Tibial nerve (tissue), 4 donors: Measurements from ENCODE around the gene C2. TPM values are rescaled to one million over a fixed set of nuclear protein-coding genes. Genes with fewer than 3 reads are reported as not detected.
"Not testable (repeated sequence)": the region's sequence is repeated elsewhere in the genome, so short reads cannot be mapped to it uniquely, and the experiment has no call there.

Experiments used
- DNase-seq, 2 donors: peaks; one replicate each; pipeline ENCODE4 v3.0.0-alpha.2; 2019; ENCODE audit warnings: low spot score in 2 of 2
- H3K27ac ChIP-seq, 4 donors: fragments of 200-600 bp; sonication (generic) in 3 of 4; one replicate each; pipeline ENCODE4 v1.5.1; 2017 to 2019; ENCODE audit warnings: mild to moderate bottlenecking in 1 of 4
- H3K27me3 ChIP-seq, 2 donors: fragments of 200-600 bp; sonication (generic) in 1 of 2; one replicate each; pipeline versions ENCODE4 v1.5.1 to v1.6.0; 2017 to 2019
- H3K36me3 ChIP-seq, 3 donors: fragments of 200-600 bp; sonication (generic); one replicate each; pipeline ENCODE4 v1.5.1; 2018 to 2019
- H3K4me1 ChIP-seq, 4 donors: fragments of 200-600 bp; sonication (generic) in 3 of 4; one replicate each; pipeline ENCODE4 v1.5.1; 2017 to 2019
- H3K4me3 ChIP-seq, 4 donors: fragments of 200-600 bp; sonication (generic) in 3 of 4; one replicate each; pipeline ENCODE4 v1.5.1; 2017 to 2019; ENCODE audit warnings: mild to moderate bottlenecking in 1 of 4, moderate library complexity in 1 of 4
- H3K9me3 ChIP-seq, 4 donors: fragments of 200-600 bp; sonication (generic) in 3 of 4; one replicate each; pipeline ENCODE4 v1.5.1; 2017 to 2019
- EP300 ChIP-seq, 2 donors: sonication (generic); formaldehyde crosslinking; IDR thresholded peaks; one replicate each; pipeline ENCODE4 v1.6.1; 2017; ENCODE audit warnings: antibody characterized with exemption in 2 of 2, mild to moderate bottlenecking in 1 of 2
- POLR2A ChIP-seq, 2 donors: fragments of 450-650 bp; IDR thresholded peaks; one replicate each; pipeline ENCODE4 v1.6.1; 2017; ENCODE audit warnings: antibody characterized with exemption in 2 of 2, mild to moderate bottlenecking in 2 of 2, moderate library complexity in 2 of 2
- WGBS, 2 donors: methylation state at CpG; one replicate each; pipeline ENCODE4 v1.1.5; 2018; 5-methylcytosine and 5-hydroxymethylcytosine counted together
- small RNA-seq: library from RNA; depleted of rRNA; stranded (forward); fragments of <200 nt; gene quantifications from one replicate; pipeline ENCODE3, GENCODE V24; 2016
- total RNA-seq, 4 donors: library from RNA; depleted of rRNA; stranded (reverse); fragments of >200 nt; gene quantifications; one replicate each; pipeline ENCODE4 v1.1.0, GENCODE V29; 2016
- TF ChIP-seq, protein P1 (sequence below), 5 experiments: fragments of 200-600 bp in 3 of 5; fragments of 450-650 bp in 2 of 5; sonication (generic) in 3 of 5; IDR thresholded peaks; one replicate each; pipeline ENCODE4 v1.5.1; 2016 to 2019; ENCODE audit warnings: antibody characterized with exemption in 5 of 5, mild to moderate bottlenecking in 3 of 5, moderate library complexity in 2 of 5

Gene C2
- total RNA-seq, 4 donors from 2014 or later = 4.6 to 17.4 (median 6.1) TPM

- 77 to 83% methylated on average over 3 of the region's 3 CpGs for WGBS, 2 donors
- TF ChIP-seq, protein P1, sequence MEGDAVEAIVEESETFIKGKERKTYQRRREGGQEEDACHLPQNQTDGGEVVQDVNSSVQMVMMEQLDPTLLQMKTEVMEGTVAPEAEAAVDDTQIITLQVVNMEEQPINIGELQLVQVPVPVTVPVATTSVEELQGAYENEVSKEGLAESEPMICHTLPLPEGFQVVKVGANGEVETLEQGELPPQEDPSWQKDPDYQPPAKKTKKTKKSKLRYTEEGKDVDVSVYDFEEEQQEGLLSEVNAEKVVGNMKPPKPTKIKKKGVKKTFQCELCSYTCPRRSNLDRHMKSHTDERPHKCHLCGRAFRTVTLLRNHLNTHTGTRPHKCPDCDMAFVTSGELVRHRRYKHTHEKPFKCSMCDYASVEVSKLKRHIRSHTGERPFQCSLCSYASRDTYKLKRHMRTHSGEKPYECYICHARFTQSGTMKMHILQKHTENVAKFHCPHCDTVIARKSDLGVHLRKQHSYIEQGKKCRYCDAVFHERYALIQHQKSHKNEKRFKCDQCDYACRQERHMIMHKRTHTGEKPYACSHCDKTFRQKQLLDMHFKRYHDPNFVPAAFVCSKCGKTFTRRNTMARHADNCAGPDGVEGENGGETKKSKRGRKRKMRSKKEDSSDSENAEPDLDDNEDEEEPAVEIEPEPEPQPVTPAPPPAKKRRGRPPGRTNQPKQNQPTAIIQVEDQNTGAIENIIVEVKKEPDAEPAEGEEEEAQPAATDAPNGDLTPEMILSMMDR (IDR thresholded peaks at IDR 0.05) = no peak
- TF ChIP-seq EP300 (IDR thresholded peaks at IDR 0.05) (no peak), POLR2A (IDR thresholded peaks at IDR 0.05) (no peak)
- peak overlapping the region in 2 of 4 donors; percentile 24 to 55 for H3K27ac ChIP-seq
- H3K4me1 ChIP-seq = peaks cover 0 to 8% (median 2%) of the 10 kb centered on the region in 4 donors
- DNase-seq = no peak
- H3K9me3 ChIP-seq = no peaks in the 10 kb centered on the region
- peaks cover 0 to 33% (median 0%) of the 10 kb centered on the region in 3 donors for H3K36me3 ChIP-seq
- H3K27me3 ChIP-seq = no peaks in the 10 kb centered on the region
- no peak overlapping the region for H3K4me3 ChIP-seq
These were observed 51.9 kb downstream of the C2 start for GRCh38 chr6:31979238-31979898.

DNA sequence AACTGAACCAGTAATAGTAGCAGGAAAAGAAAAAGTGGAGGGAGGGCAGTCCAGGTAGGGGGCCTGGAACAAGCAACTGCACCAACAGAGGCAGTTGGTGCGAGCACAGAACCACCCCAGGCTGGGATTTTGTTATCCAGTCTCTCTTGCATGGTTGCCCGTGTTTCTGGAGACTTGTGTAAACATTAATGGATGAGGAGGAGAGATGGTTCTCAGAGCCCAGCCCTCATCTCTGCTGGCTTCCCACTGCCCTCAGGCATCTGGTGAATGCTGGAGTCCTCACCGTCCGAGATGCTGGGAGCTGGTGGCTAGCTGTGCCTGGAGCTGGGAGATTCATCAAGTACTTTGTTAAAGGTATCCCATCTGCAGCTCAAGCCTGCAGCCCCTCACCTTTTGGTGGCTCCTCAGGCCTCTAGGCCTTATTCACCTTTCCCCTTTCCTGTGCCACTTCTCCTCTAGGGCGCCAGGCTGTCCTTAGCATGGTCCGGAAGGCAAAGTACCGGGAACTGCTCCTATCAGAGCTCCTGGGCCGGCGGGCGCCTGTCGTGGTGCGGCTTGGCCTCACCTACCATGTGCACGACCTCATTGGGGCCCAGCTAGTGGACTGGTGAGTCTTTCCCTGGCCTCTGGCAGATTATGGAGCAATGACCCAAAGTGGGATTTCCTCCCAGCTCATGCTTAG, 52.8 kb downstream of the C2 start:
- not testable (repeated sequence) for H3K4me3 ChIP-seq, DNase-seq, H3K9me3 ChIP-seq, H3K4me1 ChIP-seq, H3K27me3 ChIP-seq
- Histone ChIP-seq H3K36me3 (peaks cover 0 to 33% (median 0%) of the 10 kb centered on the region in 3 donors), H3K27ac (peak overlapping the region in 1 of 4 donors; percentile 24)
- WGBS, 2 donors = 88 to 90% methylated on average over 4 to 7 of the region's 13 CpGs

GRCh38 chr6:31980998-31981397, 53.5 kb downstream of the C2 start:
- WGBS, 2 donors = no CpG with 5 or more reads among the region's 5 CpGs
- not testable (repeated sequence) for H3K4me3 ChIP-seq, H3K9me3 ChIP-seq, DNase-seq, H3K27ac ChIP-seq, H3K27me3 ChIP-seq, H3K4me1 ChIP-seq
- peaks cover 0 to 29% (median 0%) of the 10 kb centered on the region in 3 donors for H3K36me3 ChIP-seq

DNA sequence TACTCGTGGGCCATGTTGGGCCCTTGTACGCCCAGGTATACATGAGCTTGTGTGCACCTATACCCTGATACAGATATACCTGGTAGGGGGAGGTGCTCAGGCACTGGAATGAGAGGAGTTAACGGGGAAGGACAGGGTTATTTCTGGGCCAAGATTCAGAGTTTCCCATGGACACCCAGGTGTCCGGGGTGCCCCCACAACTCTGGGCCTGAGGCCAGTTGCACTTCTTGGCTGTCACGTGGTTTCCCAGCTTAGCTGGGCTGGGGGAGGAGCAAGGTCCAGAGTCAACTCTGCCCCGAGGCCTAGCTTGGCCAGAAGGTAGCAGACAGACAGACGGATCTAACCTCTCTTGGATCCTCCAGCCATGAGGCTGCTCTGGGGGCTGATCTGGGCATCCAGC, 54.2 kb downstream of the C2 start, which contains the start of gene C4A:
TSS of gene C4A (plus strand) at position 314 of the 400 bp plus-strand sequence. CDS start at position 365, 51 bp downstream.
- H3K4me3 ChIP-seq, H3K4me1 ChIP-seq, DNase-seq, H3K27me3 ChIP-seq, H3K27ac ChIP-seq, H3K9me3 ChIP-seq: not testable (repeated sequence)
- peaks cover 0 to 22% (median 0%) of the 10 kb centered on the region in 3 donors for H3K36me3 ChIP-seq
- no CpG with 5 or more reads among the region's 7 CpGs for WGBS, 2 donors

DNA sequence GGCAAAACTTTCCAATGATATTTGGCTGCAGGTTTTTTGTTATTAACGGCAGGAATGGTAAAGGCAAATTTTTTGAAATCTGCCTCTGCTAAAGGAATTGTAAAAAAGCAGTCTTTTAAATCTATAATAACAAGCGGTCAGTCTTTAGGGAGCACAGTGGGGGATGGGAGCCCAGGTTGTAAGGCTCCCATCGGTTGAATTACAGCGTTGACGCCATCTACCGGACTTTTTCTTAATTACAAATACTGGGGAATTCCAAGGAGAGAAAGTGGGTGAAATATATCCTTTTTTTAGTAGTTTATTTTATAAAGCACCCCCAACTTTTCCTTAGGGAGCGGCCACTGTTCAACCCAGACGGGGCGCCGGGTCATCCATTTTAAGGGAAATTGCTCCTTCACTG, 61.8 kb downstream of the C2 start:
- not testable (repeated sequence) for H3K4me3 ChIP-seq, H3K36me3 ChIP-seq, H3K27ac ChIP-seq, H3K9me3 ChIP-seq, H3K4me1 ChIP-seq, DNase-seq, H3K27me3 ChIP-seq
- WGBS, 2 donors = no CpG with 5 or more reads among the region's 10 CpGs

GRCh38 chr6:31994421-31994820, 66.9 kb downstream of the C2 start:
- not testable (repeated sequence) for H3K4me3 ChIP-seq, H3K9me3 ChIP-seq, H3K27ac ChIP-seq, DNase-seq, H3K27me3 ChIP-seq, H3K4me1 ChIP-seq, H3K36me3 ChIP-seq
- no CpG with 5 or more reads among the region's 14 CpGs for WGBS, 2 donors

Small RNA genes lying within 50 kb of the gene (small RNA-seq; reads per million reads assigned to genes)
- gene AL645922.1 = not detected

Other genes with a start within 250 kb of the C2 start
- under 1 TPM in 1 of 4 donors, not detected in 3; 0.84 TPM for gene LY6G5C, start 246.7 kb upstream of the C2 start, total RNA-seq
- gene ABHD16A, start 224.4 kb upstream of the C2 start, total RNA-seq = 10 to 100 TPM; 37.1 to 62.1 (median 49.9) TPM
- not detected for gene LY6G6F, start 220.9 kb upstream of the C2 start, total RNA-seq
- gene LY6G6D, start 212.4 kb upstream of the C2 start, total RNA-seq = not detected
- gene LY6G6C, start 206.0 kb upstream of the C2 start, total RNA-seq = not detected
- gene MPIG6B, start 204.3 kb upstream of the C2 start, total RNA-seq = not detected
- 100 to 1,000 TPM; 134 to 193 (median 166) TPM for gene DDAH2, start 198.4 kb upstream of the C2 start, total RNA-seq
- gene CLIC1, start 191.2 kb upstream of the C2 start, total RNA-seq = 100 to 1,000 TPM; 216 to 341 (median 246) TPM
- gene MSH5, start 187.7 kb upstream of the C2 start, total RNA-seq = 10 to 100 TPM; 12.2 to 25.5 (median 18.4) TPM
- gene SAPCD1, start 165.1 kb upstream of the C2 start, total RNA-seq = 1 to 10 TPM in 3 of 4 donors, not detected in 1; 1.5 to 5.5 (median 4.8) TPM
- gene VWA7, start 150.4 kb upstream of the C2 start, total RNA-seq = under 1 TPM; 0.21 to 0.66 (median 0.35) TPM
- gene VARS1, start 132.0 kb upstream of the C2 start, total RNA-seq = 10 to 100 TPM; 40.8 to 58.6 (median 50.1) TPM
- 10 to 100 TPM; 23.9 to 31.8 (median 28.4) TPM for gene LSM2, start 120.8 kb upstream of the C2 start, total RNA-seq
- gene HSPA1L, start 112.4 kb upstream of the C2 start, total RNA-seq = 1 to 10 TPM in 2 of 4 donors, under 1 TPM in 2; 0.20 to 2.4 (median 1.2) TPM
- gene HSPA1A, start 112.2 kb upstream of the C2 start, total RNA-seq = 100 to 1,000 TPM; 170 to 304 (median 221) TPM
- 100 to 1,000 TPM; 134 to 186 (median 168) TPM for gene HSPA1B, start 100.0 kb upstream of the C2 start, total RNA-seq
- 10 to 100 TPM; 25.8 to 44.6 (median 33.8) TPM for gene NEU1, start 64.9 kb upstream of the C2 start, total RNA-seq
- gene SLC44A4, start 48.7 kb upstream of the C2 start, total RNA-seq = under 1 TPM in 3 of 4 donors, not detected in 1; 0.22 to 0.84 (median 0.59) TPM
- gene EHMT2, start 30.0 kb upstream of the C2 start, total RNA-seq = 10 to 100 TPM; 38.2 to 63.9 (median 46.8) TPM
- 1 to 10 TPM in 3 of 4 donors, under 1 TPM in 1; 0.63 to 3.5 (median 2.9) TPM for gene ZBTB12, start 25.6 kb upstream of the C2 start, total RNA-seq
- 10 to 100 TPM; 15.7 to 66.5 (median 26.2) TPM for gene CFB, start 18.4 kb downstream of the C2 start, total RNA-seq
- 100 to 1,000 TPM in 1 of 4 donors, 10 to 100 TPM in 3; 74.1 to 101 (median 88.6) TPM for gene NELFE, start 31.3 kb downstream of the C2 start, total RNA-seq
- gene SKIC2, start 31.5 kb downstream of the C2 start, total RNA-seq = 10 to 100 TPM; 47.1 to 83.1 (median 48.2) TPM
- gene DXO, start 44.4 kb downstream of the C2 start, total RNA-seq = 10 to 100 TPM; 16.2 to 46.1 (median 34.3) TPM
- 100 to 1,000 TPM; 230 to 361 (median 258) TPM for gene C4A, start 54.3 kb downstream of the C2 start, total RNA-seq
- 100 to 1,000 TPM; 266 to 420 (median 299) TPM for gene C4B, start 87.1 kb downstream of the C2 start, total RNA-seq
- 10 to 100 TPM in 1 of 4 donors, 1 to 10 TPM in 3; 1.0 to 15.3 (median 3.9) TPM for gene CYP21A2, start 110.7 kb downstream of the C2 start, total RNA-seq
- 100 to 1,000 TPM; 231 to 547 (median 297) TPM for gene TNXB, start 181.6 kb downstream of the C2 start, total RNA-seq
- 100 to 1,000 TPM in 3 of 4 donors, 10 to 100 TPM in 1; 74.3 to 121 (median 102) TPM for gene ATF6B, start 200.5 kb downstream of the C2 start, total RNA-seq
- 1 to 10 TPM; 1.3 to 5.4 (median 3.0) TPM for gene FKBPL, start 202.6 kb downstream of the C2 start, total RNA-seq
- 1 to 10 TPM in 2 of 4 donors, under 1 TPM in 2; 0.21 to 2.7 (median 1.7) TPM for gene PRRT1, start 224.2 kb downstream of the C2 start, total RNA-seq
- gene PPT2, start 226.4 kb downstream of the C2 start, total RNA-seq = 10 to 100 TPM; 33.0 to 75.2 (median 40.1) TPM
- 100 to 1,000 TPM; 108 to 388 (median 270) TPM for gene EGFL8, start 236.9 kb downstream of the C2 start, total RNA-seq
- 10 to 100 TPM; 45.3 to 52.2 (median 48.1) TPM for gene AGPAT1, start 248.4 kb downstream of the C2 start, total RNA-seq